Osteocyte (in vitro differentiated cells): Measurements from ENCODE around the gene KIF16B. TPM values are rescaled to one million over a fixed set of nuclear protein-coding genes. Genes with fewer than 3 reads are reported as not detected.
"Not testable (repeated sequence)": the region's sequence is repeated elsewhere in the genome, so short reads cannot be mapped to it uniquely, and the experiment has no call there.

ENCODE experiments used
- DNase-seq: peaks from one replicate; pipeline ENCODE4 v3.0.0; 2021; ENCODE audit warnings: mixed read lengths; ENCODE audit not compliant: unreplicated experiment; ENCODE audit errors: extremely low spot score
- H3K27ac Mint-ChIP-seq: one replicate; pipeline ENCODE4 v1.8.0; 2021; ENCODE audit warnings: mild to moderate bottlenecking, mixed read lengths; ENCODE audit not compliant: unreplicated experiment
- H3K27me3 Mint-ChIP-seq: one replicate; pipeline ENCODE4 v1.8.0; 2021; ENCODE audit warnings: mixed read lengths; ENCODE audit not compliant: unreplicated experiment
- H3K36me3 Mint-ChIP-seq: one replicate; pipeline ENCODE4 v1.8.0; 2021; ENCODE audit warnings: mixed read lengths; ENCODE audit not compliant: unreplicated experiment
- H3K4me1 Mint-ChIP-seq: one replicate; pipeline ENCODE4 v1.8.0; 2021; ENCODE audit warnings: mixed read lengths; ENCODE audit not compliant: unreplicated experiment
- H3K4me3 Mint-ChIP-seq: one replicate; pipeline ENCODE4 v1.8.0; 2021; ENCODE audit warnings: mild to moderate bottlenecking, moderate library complexity, mixed read lengths; ENCODE audit not compliant: unreplicated experiment
- H3K9me3 Mint-ChIP-seq: one replicate; pipeline ENCODE4 v1.8.0; 2021; ENCODE audit warnings: mixed read lengths; ENCODE audit not compliant: unreplicated experiment
- CTCF ChIP-seq: fragments of 200-600 bp; sonication (generic); IDR thresholded peaks from 2 replicates; pipeline ENCODE4 v1.5.0; 2021; ENCODE audit warnings: antibody characterized with exemption, mild to moderate bottlenecking, moderate library complexity
- total RNA-seq: library from RNA; stranded (reverse); gene quantifications from 2 replicates; pipeline ENCODE4 v1.2.1, GENCODE V29; 2021

Gene KIF16B
- total RNA-seq, 1 donor from 2014 or later = 10.2 TPM

- no peak for TF ChIP-seq CTCF
- DNase-seq = no peak
- Mint-ChIP-seq H3K4me3 (no peak overlapping the region), H3K9me3 (peaks cover 6% of the 10 kb centered on the region), H3K36me3 (no peaks in the 10 kb centered on the region), H3K4me1 (no peaks in the 10 kb centered on the region), H3K27me3 (no peaks in the 10 kb centered on the region), H3K27ac (no peak overlapping the region)
These were observed 342.8 kb downstream of the KIF16B start for GRCh38 chr20:16230402-16230801.

- Mint-ChIP-seq H3K36me3 (no peaks in the 10 kb centered on the region), H3K9me3 (peaks cover 6% of the 10 kb centered on the region), H3K27ac (no peak overlapping the region), H3K4me3 (no peak overlapping the region), H3K4me1 (no peaks in the 10 kb centered on the region), H3K27me3 (no peaks in the 10 kb centered on the region)
- no peak for DNase-seq
- no peak for TF ChIP-seq CTCF
These were observed 343.4 kb downstream of the KIF16B start for GRCh38 chr20:16229813-16230212.

GRCh38 chr20:16228722-16229121, 344.5 kb downstream of the KIF16B start:
- DNase-seq = peak; percentile 48
- Mint-ChIP-seq H3K27me3 (no peaks in the 10 kb centered on the region), H3K4me1 (no peaks in the 10 kb centered on the region), H3K36me3 (no peaks in the 10 kb centered on the region), H3K4me3 (no peak overlapping the region), H3K27ac (no peak overlapping the region), H3K9me3 (peaks cover 6% of the 10 kb centered on the region)
- no peak for TF ChIP-seq CTCF

- H3K27me3 Mint-ChIP-seq, H3K27ac Mint-ChIP-seq, H3K36me3 Mint-ChIP-seq, H3K4me1 Mint-ChIP-seq, H3K4me3 Mint-ChIP-seq, H3K9me3 Mint-ChIP-seq, DNase-seq: not testable (repeated sequence)
These were observed 346.3 kb downstream of the KIF16B start for GRCh38 chr20:16226961-16227360.

GRCh38 chr20:16224836-16225235, 348.4 kb downstream of the KIF16B start:
- H3K36me3 Mint-ChIP-seq = no peaks in the 10 kb centered on the region
- no peak for TF ChIP-seq CTCF
- H3K9me3 Mint-ChIP-seq = peaks cover 3% of the 10 kb centered on the region
- no peak overlapping the region for H3K27ac Mint-ChIP-seq
- H3K4me1 Mint-ChIP-seq = no peaks in the 10 kb centered on the region
- H3K27me3 Mint-ChIP-seq = no peaks in the 10 kb centered on the region
- H3K4me3 Mint-ChIP-seq = no peak overlapping the region
- no peak for DNase-seq

GRCh38 chr20:16222859-16223411, 350.3 kb downstream of the KIF16B start:
- Mint-ChIP-seq H3K4me3 (no peak overlapping the region), H3K27ac (no peak overlapping the region), H3K4me1 (no peaks in the 10 kb centered on the region), H3K9me3 (peaks cover 8% of the 10 kb centered on the region), H3K36me3 (no peaks in the 10 kb centered on the region), H3K27me3 (no peaks in the 10 kb centered on the region)
- no peak for DNase-seq
- no peak for TF ChIP-seq CTCF
